H1 (cell line): ENCODE data around the gene POLN. TPM values are rescaled to one million over a fixed set of nuclear protein-coding genes. Genes with fewer than 3 reads are reported as not detected.

Experiments
- KDM4A ChIP-seq: IDR thresholded peaks from one replicate; pipeline ENCODE4 v1.7.1; 2012; ENCODE audit warnings: low read depth, mild to moderate bottlenecking, moderate library complexity, low read length, inconsistent platforms; ENCODE audit not compliant: severe bottlenecking
- KDM5A ChIP-seq: fragments of 200-600 bp; IDR thresholded peaks from 2 replicates; pipeline ENCODE4 v1.7.1; 2012; ENCODE audit warnings: mild to moderate bottlenecking, low read length, inconsistent platforms, mixed read lengths
- NANOG ChIP-seq: IDR thresholded peaks from 2 replicates; pipeline ENCODE4 v1.6.1; 2011; ENCODE audit warnings: low read length, low read depth, mild to moderate bottlenecking, inconsistent platforms; ENCODE audit not compliant: insufficient read depth, poor library complexity, severe bottlenecking
- POLR2A ChIP-seq, 2 experiments: IDR thresholded peaks; 1 replicate in 1 of 2; 2 replicates in 1 of 2; pipeline ENCODE4 v1.6.1; 2011; ENCODE audit warnings: low read depth in 2 of 2, low read length in 2 of 2, mild to moderate bottlenecking in 2 of 2; ENCODE audit errors: control extremely low read depth in 1 of 2
- RAD21 ChIP-seq, 2 experiments: IDR thresholded peaks in 1 of 2; conservative IDR thresholded peaks in 1 of 2; 2 replicates each; pipeline ENCODE4 v1.6.1; 2011; ENCODE audit warnings: low read depth in 2 of 2, low read length in 2 of 2, improper control_type of control experiment in 1 of 2, inconsistent platforms in 1 of 2, mild to moderate bottlenecking in 1 of 2, moderate library complexity in 1 of 2
- RNF2 ChIP-seq: fragments of 200-900, 300-1000 bp; sonication (generic); IDR thresholded peaks from 2 replicates; pipeline ENCODE4 v1.7.1; 2016; ENCODE audit warnings: borderline replicate concordance, low read depth, mild to moderate bottlenecking, antibody characterized with exemption, low read length; ENCODE audit not compliant: poor library complexity, severe bottlenecking; ENCODE audit errors: missing control alignments
- SAP30 ChIP-seq: fragments of 300-600 bp; sonication (generic); IDR thresholded peaks from 2 replicates; pipeline ENCODE4 v1.7.1; 2012; ENCODE audit warnings: low read length, moderate library complexity, mild to moderate bottlenecking, inconsistent platforms; ENCODE audit not compliant: insufficient read depth, insufficient replicate concordance
- SP1 ChIP-seq: IDR thresholded peaks from 2 replicates; pipeline ENCODE4 v1.6.1; 2011; ENCODE audit warnings: low read depth, low read length
- TAF1 ChIP-seq: IDR thresholded peaks from 2 replicates; pipeline ENCODE4 v1.6.1; 2011; ENCODE audit warnings: mild to moderate bottlenecking, low read depth, low read length
- ZNF274 ChIP-seq: IDR thresholded peaks from 2 replicates; pipeline ENCODE4 v1.7.0; 2012; ENCODE audit warnings: low read length, borderline replicate concordance; ENCODE audit errors: extremely low read depth
- polyA plus RNA-seq, 7 experiments: library from polyadenylated mRNA; depleted of rRNA in 3 of 7; stranded (reverse) in 5 of 7; unstranded in 2 of 7; fragments of >200 nt in 5 of 7; fragments of 200-250 nt in 2 of 7; gene quantifications; 1 replicate in 5 of 7; 2 replicates in 1 of 7; 4 replicates in 1 of 7; pipeline versions ENCODE4 v1.2.1 to v1.2.3, GENCODE V29; 2011 to 2013; ENCODE audit warnings: missing spikeins in 2 of 7, mixed read lengths in 2 of 7
- total RNA-seq: library from RNA; stranded (reverse); fragmentation: NEBNext Ultra II Directional; extraction: Animal tissue kit (Norgen Biotek cat#: 25700); gene quantifications from 2 replicates; pipeline ENCODE4 v1.2.1, GENCODE V29; 2021
- TF ChIP-seq, protein P1 (sequence below): IDR thresholded peaks from 2 replicates; pipeline ENCODE4 v1.6.1; 2011; ENCODE audit warnings: low read depth, mild to moderate bottlenecking, low read length; ENCODE audit not compliant: insufficient read depth

POLN gene
- total and polyA plus RNA-seq, 2 of the 8 experiments (the other 6 are each of a cell fraction or from before 2014, with no cell fraction given) = 0.98 to 1.5 TPM

DNA sequence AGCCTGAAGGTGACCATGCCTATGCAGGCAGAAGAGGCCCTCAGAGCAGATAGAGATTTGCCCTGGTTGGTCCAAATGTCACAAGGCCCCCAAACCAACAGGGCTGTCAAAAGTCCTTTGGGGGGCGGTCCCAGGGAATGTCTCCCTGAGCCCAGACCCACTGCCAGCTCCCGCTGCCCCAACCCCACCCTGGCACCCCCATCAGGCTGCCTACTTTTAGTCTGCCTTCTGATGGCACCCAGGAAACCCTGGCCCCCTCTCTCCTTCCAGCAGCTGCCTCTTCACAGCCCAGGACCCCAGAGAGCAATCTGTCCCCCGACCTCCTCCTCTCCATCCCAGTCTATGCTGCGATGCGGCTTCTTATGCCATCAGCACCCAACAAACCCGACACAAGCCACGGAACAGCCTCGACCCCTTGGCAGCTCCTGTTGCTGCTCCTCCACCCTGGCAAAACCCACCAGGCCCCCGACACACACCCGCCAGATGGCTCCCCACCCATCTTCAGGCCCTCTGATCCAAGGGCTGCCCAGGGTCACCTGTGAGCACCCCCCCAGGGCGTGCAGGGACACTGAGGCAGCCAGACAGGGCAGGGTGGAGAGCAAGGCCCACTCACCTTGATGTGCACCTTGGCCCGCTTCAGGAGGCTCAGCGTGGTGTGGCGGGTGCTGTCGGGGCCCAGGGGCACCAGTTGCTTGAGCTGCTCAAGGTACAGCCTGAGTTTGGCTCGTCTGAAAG lies 10.0 kb upstream of the POLN start (continued):
- TF ChIP-seq RAD21 (IDR thresholded peaks at IDR 0.05 in 1 of 2, conservative IDR thresholded peaks at IDR 0.05 in 1 of 2; ENCODE audit: low read depth in 2 of 2, low read length in 2 of 2) = no peak
- TF ChIP-seq ZNF274 = no peak
- no peak for TF ChIP-seq TAF1
- TF ChIP-seq KDM4A = no peak
- TF ChIP-seq SAP30 = no peak
- TF ChIP-seq NANOG = no peak
- TF ChIP-seq, protein P1, sequence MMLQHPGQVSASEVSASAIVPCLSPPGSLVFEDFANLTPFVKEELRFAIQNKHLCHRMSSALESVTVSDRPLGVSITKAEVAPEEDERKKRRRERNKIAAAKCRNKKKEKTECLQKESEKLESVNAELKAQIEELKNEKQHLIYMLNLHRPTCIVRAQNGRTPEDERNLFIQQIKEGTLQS = no peak
- no peak for TF ChIP-seq SP1
- no peak for TF ChIP-seq RNF2
- no peak for TF ChIP-seq KDM5A
- no peak for TF ChIP-seq POLR2A (IDR thresholded peaks at IDR 0.05; ENCODE audit: control extremely low read depth in 1 of 2, low read depth in 2 of 2, low read length in 2 of 2)
